IPS-18c (cell line): ENCODE measurements around the gene PPP1R12C.
"Not testable (repeated sequence)": the region's sequence is repeated elsewhere in the genome, so short reads cannot be mapped to it uniquely, and the experiment has no call there.

Experiments
- H3K4me3 ChIP-seq: 2 replicates; pipeline ENCODE4 v1.7.0; 2013; ENCODE audit warnings: low read depth, mild to moderate bottlenecking, low read length, moderate library complexity; ENCODE audit not compliant: insufficient read depth
- H3K9me3 ChIP-seq: one replicate; pipeline ENCODE4 v1.6.1; 2013; ENCODE audit warnings: mild to moderate bottlenecking, low read length, moderate library complexity; ENCODE audit not compliant: control insufficient read depth, insufficient read depth

The PPP1R12C gene

GRCh38 chr19:55116859-55117662 is at the start of gene PPP1R12C:
PPP1R12C (minus strand) TSS chr19:55117637; CDS start chr19:55117543, 94 bp downstream.
- Histone ChIP-seq H3K4me3 (peak within 1 kb of the TSS; percentile 86), H3K9me3 (no peaks in the 10 kb centered on the region)

GRCh38 chr19:55166530-55167268 is 49.3 kb upstream of the PPP1R12C start, which contains the start of gene DNAAF3:
DNAAF3 (minus strand) TSS chr19:55166613; CDS start chr19:55166413, 200 bp downstream.
- Histone ChIP-seq H3K4me3 (peak within 1 kb of the TSS; percentile 72), H3K9me3 (no peaks in the 10 kb centered on the region)

GRCh38 chr19:55165952-55166529 is 48.6 kb upstream of the PPP1R12C start:
- Histone ChIP-seq H3K9me3 (no peaks in the 10 kb centered on the region), H3K4me3 (peak overlapping the region; percentile 72)

- 0 out of 2 replicates have a peak overlapping the region, but pooled peaks have one; percentile 24 for H3K4me3 ChIP-seq
- H3K9me3 ChIP-seq = no peaks in the 10 kb centered on the region
These were observed 44.3 kb upstream of the PPP1R12C start for GRCh38 chr19:55161571-55162322.

- peak overlapping the region; percentile 24; the same call in 1 of the 2 replicates for H3K4me3 ChIP-seq
These were observed 43.5 kb upstream of the PPP1R12C start for GRCh38 chr19:55160986-55161365.

GRCh38 chr19:55160128-55160985 is 42.9 kb upstream of the PPP1R12C start:
- H3K4me3 ChIP-seq = no peak overlapping the region

More at GRCh38 chr19:55160986-55161365, 43.5 kb upstream of the PPP1R12C start:
- no peaks in the 10 kb centered on the region for H3K9me3 ChIP-seq

GRCh38 chr19:55158848-55159749 is 41.7 kb upstream of the PPP1R12C start:
- Histone ChIP-seq H3K4me3 (no peak overlapping the region), H3K9me3 (no peaks in the 10 kb centered on the region)

More at GRCh38 chr19:55160128-55160985, 42.9 kb upstream of the PPP1R12C start:
- no peaks in the 10 kb centered on the region for H3K9me3 ChIP-seq

- Histone ChIP-seq H3K9me3 (no peaks in the 10 kb centered on the region), H3K4me3 (no peak overlapping the region)
These were observed 41.0 kb upstream of the PPP1R12C start for GRCh38 chr19:55158423-55158822.

- H3K4me3 ChIP-seq = peak within 1 kb of the TSS; percentile 72
These were observed 39.8 kb upstream of the PPP1R12C start, which contains the start of gene TNNI3 for GRCh38 chr19:55157064-55157908. TNNI3 (minus strand) TSS chr19:55157732; CDS start chr19:55157589, 143 bp downstream.

GRCh38 chr19:55156202-55157063 is 39.0 kb upstream of the PPP1R12C start:
- peak overlapping the region; percentile 72 for H3K4me3 ChIP-seq
- no peaks in the 10 kb centered on the region for H3K9me3 ChIP-seq

More at GRCh38 chr19:55157064-55157908, 39.8 kb upstream of the PPP1R12C start, which contains the start of gene TNNI3:
- H3K9me3 ChIP-seq = no peaks in the 10 kb centered on the region

GRCh38 chr19:55155784-55156183 is 38.3 kb upstream of the PPP1R12C start:
- peak overlapping the region; percentile 72 for H3K4me3 ChIP-seq
- not testable (repeated sequence) for H3K9me3 ChIP-seq

GRCh38 chr19:55153652-55154264 is 36.3 kb upstream of the PPP1R12C start:
- Histone ChIP-seq H3K9me3 (no peaks in the 10 kb centered on the region), H3K4me3 (no peak overlapping the region)

- H3K9me3 ChIP-seq = no peaks in the 10 kb centered on the region
- no peak overlapping the region for H3K4me3 ChIP-seq
These were observed 34.6 kb upstream of the PPP1R12C start for GRCh38 chr19:55152017-55152416.
